Gastroesophageal sphincter (tissue), 4 donors: Measurements from ENCODE around the gene KDM2B. TPM values are rescaled to one million over a fixed set of nuclear protein-coding genes. Genes with fewer than 3 reads are reported as not detected.

Source experiments
- ATAC-seq: fragments of 150-250 bp; one replicate; pipeline ENCODE4 v1.9.1; 2016; ENCODE audit warnings: mild to moderate bottlenecking, moderate library complexity
- H3K27ac ChIP-seq, 4 donors: fragments of 200-600 bp; sonication (generic) in 3 of 4; 1 replicate in 3 of 4; 2 replicates in 1 of 4; pipeline ENCODE4 v1.5.1; 2016 to 2019
- H3K27me3 ChIP-seq: fragments of 200-600 bp; sonication (generic); one replicate; pipeline ENCODE4 v1.5.1; 2019
- H3K36me3 ChIP-seq, 2 donors: fragments of 200-600 bp; sonication (generic); one replicate each; pipeline ENCODE4 v1.5.1; 2019; ENCODE audit warnings: control low read depth in 1 of 2
- H3K4me1 ChIP-seq, 3 donors: fragments of 200-600 bp; sonication (generic); 1 replicate in 2 of 3; 2 replicates in 1 of 3; pipeline ENCODE4 v1.5.1; 2016 to 2019; ENCODE audit warnings: control low read depth in 2 of 3
- H3K4me3 ChIP-seq, 2 donors: fragments of 200-600 bp; sonication (generic); one replicate each; pipeline ENCODE4 v1.5.1; 2019; ENCODE audit warnings: mild to moderate bottlenecking in 1 of 2, moderate library complexity in 1 of 2
- H3K9me3 ChIP-seq, 3 donors: fragments of 200-600 bp; sonication (generic); one replicate each; pipeline ENCODE4 v1.5.1; 2017 to 2019; ENCODE audit warnings: control low read depth in 2 of 3
- EP300 ChIP-seq: sonication (generic); formaldehyde crosslinking; IDR thresholded peaks from one replicate; pipeline ENCODE4 v1.6.1; 2017; ENCODE audit warnings: antibody characterized with exemption, mild to moderate bottlenecking
- POLR2A ChIP-seq, 2 donors: fragments of 450-650 bp; IDR thresholded peaks; one replicate each; pipeline ENCODE4 v1.6.1; 2017; ENCODE audit warnings: antibody characterized with exemption in 2 of 2, mild to moderate bottlenecking in 2 of 2, moderate library complexity in 1 of 2
- POLR2AphosphoS5 ChIP-seq: sonication (generic); formaldehyde crosslinking; IDR thresholded peaks from one replicate; pipeline ENCODE4 v1.6.1; 2017; ENCODE audit warnings: antibody characterized with exemption
- WGBS, 2 donors: methylation state at CpG; one replicate each; pipeline ENCODE4 v1.1.5; 2018; ENCODE audit warnings: low coverage in 1 of 2; 5-methylcytosine and 5-hydroxymethylcytosine counted together
- total RNA-seq, 4 donors: library from RNA; depleted of rRNA; stranded (reverse); fragments of >200 nt; gene quantifications; one replicate each; pipeline ENCODE4 v1.1.0, GENCODE V29; 2016
- TF ChIP-seq, protein P1 (sequence below), 4 experiments: fragments of 200-600 bp in 2 of 4; fragments of 450-650 bp in 2 of 4; sonication (generic) in 1 of 4; IDR thresholded peaks; one replicate each; pipeline ENCODE4 v1.5.1; 2017 to 2019; ENCODE audit warnings: antibody characterized with exemption in 4 of 4, mild to moderate bottlenecking in 2 of 4, moderate library complexity in 2 of 4

KDM2B gene
- total RNA-seq, 4 donors from 2014 or later, result 10.0 to 26.5 (median 15.0) TPM

DNA sequence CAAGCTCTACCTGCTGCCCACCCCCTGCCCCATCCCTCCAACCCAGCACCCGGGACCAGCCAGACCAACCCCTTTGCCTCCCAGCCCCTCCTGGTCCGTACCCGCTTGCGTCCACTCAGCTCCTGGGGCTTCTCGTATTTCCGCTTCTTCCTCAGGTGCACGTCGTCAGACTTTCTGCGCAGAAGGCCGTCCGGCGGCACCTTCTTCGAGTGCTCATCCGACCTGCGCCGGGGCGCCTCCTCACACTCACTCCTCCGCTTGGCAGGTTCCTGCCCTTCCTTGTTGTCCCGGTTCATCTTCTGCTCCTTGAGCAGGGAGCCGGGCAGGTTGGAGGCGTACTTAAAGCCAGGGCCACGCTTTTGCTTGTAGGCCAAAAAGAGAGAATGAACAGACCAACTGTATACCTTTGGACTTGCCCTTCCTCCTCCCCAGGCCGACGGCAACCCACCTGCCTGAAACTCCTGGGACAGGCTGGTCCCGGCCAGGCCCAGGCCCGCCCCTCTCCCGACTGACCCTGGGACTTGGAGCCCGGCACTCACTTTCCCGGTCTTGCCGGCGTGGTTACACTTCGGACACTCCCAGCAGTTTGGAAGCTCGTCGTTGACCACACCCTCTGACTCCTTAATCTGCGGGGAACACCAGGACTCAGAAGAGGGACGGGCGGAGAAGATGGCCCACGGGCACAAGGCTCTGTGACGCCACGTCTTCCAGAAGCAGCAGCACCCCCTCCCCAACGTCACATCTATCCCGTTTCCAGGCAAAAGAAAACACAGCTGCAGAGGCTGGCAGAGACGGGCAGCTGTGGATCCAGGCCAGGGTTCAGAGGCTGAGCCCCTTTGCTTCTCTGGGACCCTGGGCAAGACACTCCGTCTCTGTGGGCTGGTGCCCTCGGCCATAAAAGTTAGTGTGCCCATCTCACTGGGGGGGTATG lies 136.6 kb downstream of the KDM2B start:
- WGBS, 2 donors, result 81 to 88% methylated on average over 8 to 20 of the region's 45 CpGs
- no peak for TF ChIP-seq POLR2A (IDR thresholded peaks at IDR 0.05)
- no peak for TF ChIP-seq EP300
- TF ChIP-seq POLR2AphosphoS5, result no peak
- TF ChIP-seq, protein P1, sequence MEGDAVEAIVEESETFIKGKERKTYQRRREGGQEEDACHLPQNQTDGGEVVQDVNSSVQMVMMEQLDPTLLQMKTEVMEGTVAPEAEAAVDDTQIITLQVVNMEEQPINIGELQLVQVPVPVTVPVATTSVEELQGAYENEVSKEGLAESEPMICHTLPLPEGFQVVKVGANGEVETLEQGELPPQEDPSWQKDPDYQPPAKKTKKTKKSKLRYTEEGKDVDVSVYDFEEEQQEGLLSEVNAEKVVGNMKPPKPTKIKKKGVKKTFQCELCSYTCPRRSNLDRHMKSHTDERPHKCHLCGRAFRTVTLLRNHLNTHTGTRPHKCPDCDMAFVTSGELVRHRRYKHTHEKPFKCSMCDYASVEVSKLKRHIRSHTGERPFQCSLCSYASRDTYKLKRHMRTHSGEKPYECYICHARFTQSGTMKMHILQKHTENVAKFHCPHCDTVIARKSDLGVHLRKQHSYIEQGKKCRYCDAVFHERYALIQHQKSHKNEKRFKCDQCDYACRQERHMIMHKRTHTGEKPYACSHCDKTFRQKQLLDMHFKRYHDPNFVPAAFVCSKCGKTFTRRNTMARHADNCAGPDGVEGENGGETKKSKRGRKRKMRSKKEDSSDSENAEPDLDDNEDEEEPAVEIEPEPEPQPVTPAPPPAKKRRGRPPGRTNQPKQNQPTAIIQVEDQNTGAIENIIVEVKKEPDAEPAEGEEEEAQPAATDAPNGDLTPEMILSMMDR (IDR thresholded peaks at IDR 0.05), result no peak
- peak overlapping the region in 2 of 4 donors; percentile 9 to 27 for H3K27ac ChIP-seq

DNA sequence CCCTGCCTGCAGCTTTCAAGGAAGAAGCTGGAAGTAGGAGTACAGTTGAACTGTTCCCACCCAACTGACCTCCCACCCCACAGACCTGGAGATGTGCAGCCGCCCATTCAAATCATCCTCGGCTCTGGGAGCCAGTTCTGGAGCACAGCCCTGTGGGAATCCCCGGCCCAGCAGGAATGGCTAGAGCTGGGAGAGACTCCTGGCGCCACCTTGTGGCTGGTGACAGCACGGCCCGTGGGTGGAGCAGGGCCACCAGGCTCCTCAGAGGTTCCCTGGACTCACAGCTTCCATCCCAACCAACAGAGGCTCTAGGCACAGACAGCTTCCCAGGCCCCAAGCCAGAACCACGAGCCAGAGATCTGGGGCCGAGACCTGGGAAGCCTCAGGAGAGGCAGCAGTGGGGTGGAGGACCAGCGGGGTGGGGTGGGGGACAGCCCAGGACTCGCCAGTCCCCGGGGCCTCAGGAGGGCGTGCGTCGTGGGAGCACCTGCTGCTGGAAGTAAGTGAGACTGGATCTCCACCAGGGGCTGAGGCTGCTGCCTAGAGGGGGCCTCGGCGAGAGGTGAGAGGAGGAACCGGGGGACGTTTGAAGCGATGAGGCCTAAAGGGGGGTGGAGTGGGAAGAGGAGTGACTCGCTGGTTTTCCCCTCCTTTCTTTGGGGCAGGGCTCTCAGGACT lies 137.5 kb downstream of the KDM2B start:
- no CpG with 5 or more reads among the region's 20 CpGs for WGBS, 2 donors
- Histone ChIP-seq H3K4me3 (no peak overlapping the region), H3K9me3 (no peaks in the 10 kb centered on the region), H3K27me3 (no peaks in the 10 kb centered on the region), H3K4me1 (peaks cover 0 to 18% (median 7%) of the 10 kb centered on the region in 3 donors), H3K27ac (peak overlapping the region in 2 of 4 donors; percentile 9 to 27), H3K36me3 (peaks cover 0 to 62% of the 10 kb centered on the region in 2 donors)
- TF ChIP-seq POLR2A (IDR thresholded peaks at IDR 0.05), result no peak
- TF ChIP-seq, protein P1 (IDR thresholded peaks at IDR 0.05), result peak in 3 of 4 experiments; percentile 88 to 96 (median 88)
- no peak for TF ChIP-seq EP300
- peak; percentile 19 for TF ChIP-seq POLR2AphosphoS5
- ATAC-seq, result peak; percentile 95

More for the DNA sequence above, 136.6 kb downstream of the KDM2B start:
- Histone ChIP-seq H3K27me3 (no peaks in the 10 kb centered on the region), H3K9me3 (no peaks in the 10 kb centered on the region), H3K4me1 (peaks cover 0 to 18% (median 7%) of the 10 kb centered on the region in 3 donors), H3K36me3 (peaks cover 0 to 53% of the 10 kb centered on the region in 2 donors), H3K4me3 (no peak overlapping the region)
- ATAC-seq, result no peak

DNA sequence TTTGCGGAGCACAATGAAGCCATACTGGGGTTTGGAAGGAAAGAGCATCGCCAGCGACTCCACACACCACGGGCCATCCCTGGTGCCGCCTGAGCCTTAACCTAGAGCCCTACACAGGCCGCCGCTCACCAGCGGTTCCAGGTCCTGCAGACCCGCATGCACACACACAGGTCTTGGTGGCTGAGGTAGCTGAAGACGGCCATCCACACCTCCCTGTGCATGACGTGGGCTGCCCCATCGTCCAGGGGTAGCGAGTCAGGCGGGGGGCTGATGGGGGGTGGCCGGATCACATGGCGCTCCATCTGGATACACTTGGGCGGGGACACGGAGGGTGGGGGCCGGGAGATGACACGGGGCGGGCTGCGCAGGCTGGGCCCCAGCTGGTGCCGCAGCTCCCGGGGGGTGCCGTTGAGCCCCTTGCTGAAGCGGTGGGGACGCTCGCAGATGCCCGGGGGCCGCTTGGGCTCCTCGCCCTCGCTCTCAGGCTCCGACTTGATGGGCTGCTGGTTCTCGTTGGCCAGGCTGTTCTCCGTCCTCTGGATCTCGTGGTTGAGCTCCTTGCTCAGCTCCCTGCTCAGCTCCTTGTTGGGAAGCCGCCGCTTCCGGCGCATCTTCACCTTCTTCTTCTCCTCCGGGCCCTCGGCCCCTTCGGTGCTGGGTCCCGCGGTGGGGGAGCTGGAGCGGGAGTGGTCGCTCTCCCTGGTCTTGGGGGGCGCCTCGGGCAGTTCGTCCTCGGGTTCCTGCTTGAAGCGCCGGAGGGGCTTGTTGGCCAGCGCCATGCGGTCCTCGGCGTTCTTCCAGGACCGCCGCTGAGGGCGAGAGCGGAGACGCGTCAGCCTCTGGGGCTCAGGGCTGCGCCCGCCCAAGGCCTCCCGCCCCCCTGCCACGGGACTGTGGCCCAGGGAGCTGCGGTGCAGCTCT lies 138.5 kb downstream of the KDM2B start:
- H3K36me3 ChIP-seq, result peaks cover 0 to 71% of the 10 kb centered on the region in 2 donors
- no peaks in the 10 kb centered on the region for H3K9me3 ChIP-seq
- WGBS, 2 donors, result 93 to 100% methylated on average over 2 to 19 of the region's 68 CpGs
- no peaks in the 10 kb centered on the region for H3K27me3 ChIP-seq
- H3K4me1 ChIP-seq, result peaks cover 0 to 18% (median 7%) of the 10 kb centered on the region in 3 donors
- TF ChIP-seq POLR2A (IDR thresholded peaks at IDR 0.05) (no peak), EP300 (no peak), POLR2AphosphoS5 (no peak)
- H3K4me3 ChIP-seq, result no peak overlapping the region
- no peak for ATAC-seq
- H3K27ac ChIP-seq, result no peak overlapping the region

DNA sequence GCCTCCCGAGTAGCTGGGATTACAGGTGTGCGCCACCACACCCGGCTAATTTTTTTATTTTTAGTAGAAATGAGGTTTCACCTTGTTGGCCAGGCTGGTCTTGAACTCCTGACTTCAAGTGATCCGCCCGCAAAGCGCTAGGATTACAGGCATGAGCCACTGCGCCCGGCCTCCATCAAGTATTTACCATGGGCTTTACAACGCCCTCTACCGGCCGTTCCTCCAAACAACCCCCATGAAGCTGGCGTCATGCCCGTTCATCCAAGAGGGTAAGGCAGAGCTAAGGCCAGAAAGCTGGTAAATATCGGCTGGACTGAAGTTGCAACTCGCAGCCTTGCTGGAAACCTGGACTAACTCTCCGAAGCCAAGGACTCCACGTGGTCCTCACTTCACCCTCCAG lies 139.3 kb downstream of the KDM2B start:
- no peak overlapping the region for H3K27ac ChIP-seq
- ATAC-seq, result no peak
- TF ChIP-seq, protein P1 (IDR thresholded peaks at IDR 0.05), result peak in 1 of 4 experiments; percentile 6
- TF ChIP-seq POLR2A (IDR thresholded peaks at IDR 0.05), result no peak
- H3K4me1 ChIP-seq, result peaks cover 0 to 18% (median 7%) of the 10 kb centered on the region in 3 donors
- 94% methylated on average over 7 of the region's 17 CpGs; no CpG with 5 or more reads in 1 of the 2 donors for WGBS, 2 donors
- H3K9me3 ChIP-seq, result no peaks in the 10 kb centered on the region
- no peak overlapping the region for H3K4me3 ChIP-seq
- peaks cover 0 to 78% of the 10 kb centered on the region in 2 donors for H3K36me3 ChIP-seq
- H3K27me3 ChIP-seq, result no peaks in the 10 kb centered on the region
